ENCODE results near the gene TBC1D2B.
"Not testable (repeated sequence)": the region's sequence is repeated elsewhere in the genome, so short reads cannot be mapped to it uniquely, and the experiment has no call there.

Gene TBC1D2B

GRCh38 chr15:77977903-77978758 lies 99.4 kb downstream of the TBC1D2B start:
- not testable (repeated sequence) for DNase-seq; H3K4me3 Mint-ChIP-seq; ATAC-seq (replicated peaks); H3K9me3 Mint-ChIP-seq; H3K27ac Mint-ChIP-seq; H3K36me3 Mint-ChIP-seq; H3K27me3 Mint-ChIP-seq; H3K4me1 Mint-ChIP-seq

- not testable (repeated sequence) for DNase-seq; ATAC-seq (replicated peaks); H3K4me3 Mint-ChIP-seq; H3K36me3 Mint-ChIP-seq; H3K27me3 Mint-ChIP-seq; H3K4me1 Mint-ChIP-seq; H3K9me3 Mint-ChIP-seq; H3K27ac Mint-ChIP-seq
Observed at GRCh38 chr15:77976760-77977525, 100.6 kb downstream of the TBC1D2B start.

GRCh38 chr15:77976095-77976450 lies 101.4 kb downstream of the TBC1D2B start:
- H3K36me3 Mint-ChIP-seq; DNase-seq; H3K27me3 Mint-ChIP-seq; H3K9me3 Mint-ChIP-seq; ATAC-seq (replicated peaks); H3K4me1 Mint-ChIP-seq; H3K4me3 Mint-ChIP-seq; H3K27ac Mint-ChIP-seq: not testable (repeated sequence)

GRCh38 chr15:77975332-77976094 lies 102.0 kb downstream of the TBC1D2B start:
- Mint-ChIP-seq H3K4me3 (no peak overlapping the region), H3K9me3 (no peaks in the 10 kb centered on the region), H3K27ac (no peak overlapping the region), H3K4me1 (peaks cover 0 to 2% of the 10 kb centered on the region in 2 donors), H3K27me3 (peaks cover 0 to 3% of the 10 kb centered on the region in 2 donors), H3K36me3 (no peaks in the 10 kb centered on the region)
- DNase-seq (no peak), ATAC-seq (replicated peaks) (no peak)

- ATAC-seq (replicated peaks), result no peak
- Mint-ChIP-seq H3K27me3 (peaks cover 0 to 3% of the 10 kb centered on the region in 2 donors), H3K4me3 (no peak overlapping the region), H3K4me1 (peaks cover 0 to 2% of the 10 kb centered on the region in 2 donors), H3K27ac (no peak overlapping the region), H3K36me3 (no peaks in the 10 kb centered on the region), H3K9me3 (no peaks in the 10 kb centered on the region)
- no peak for DNase-seq
Observed at GRCh38 chr15:77974416-77975331, 102.8 kb downstream of the TBC1D2B start.

GRCh38 chr15:77974098-77974414 lies 103.5 kb downstream of the TBC1D2B start:
- Mint-ChIP-seq H3K36me3 (peaks cover 0 to 3% of the 10 kb centered on the region in 2 donors), H3K4me3 (no peak overlapping the region), H3K27ac (no peak overlapping the region), H3K27me3 (peaks cover 3 to 4% of the 10 kb centered on the region in 2 donors), H3K4me1 (peaks cover 0 to under 1% of the 10 kb centered on the region in 2 donors), H3K9me3 (no peaks in the 10 kb centered on the region)
- DNase-seq, result no peak
- no peak for ATAC-seq (replicated peaks)

- not testable (repeated sequence) for H3K27me3 Mint-ChIP-seq; ATAC-seq (replicated peaks); H3K4me3 Mint-ChIP-seq; H3K9me3 Mint-ChIP-seq; H3K4me1 Mint-ChIP-seq; H3K27ac Mint-ChIP-seq; H3K36me3 Mint-ChIP-seq; DNase-seq
Observed at GRCh38 chr15:77973273-77974097, 104.0 kb downstream of the TBC1D2B start.

GRCh38 chr15:77972706-77973105 lies 104.8 kb downstream of the TBC1D2B start:
- not testable (repeated sequence) for H3K4me1 Mint-ChIP-seq

GRCh38 chr15:77971875-77972274 lies 105.6 kb downstream of the TBC1D2B start:
- not testable (repeated sequence) for H3K9me3 Mint-ChIP-seq; H3K27me3 Mint-ChIP-seq; H3K27ac Mint-ChIP-seq; ATAC-seq (replicated peaks); H3K4me1 Mint-ChIP-seq; DNase-seq; H3K4me3 Mint-ChIP-seq; H3K36me3 Mint-ChIP-seq

More at GRCh38 chr15:77972706-77973105, 104.8 kb downstream of the TBC1D2B start:
- H3K27ac Mint-ChIP-seq; ATAC-seq (replicated peaks); H3K9me3 Mint-ChIP-seq; H3K36me3 Mint-ChIP-seq; H3K4me3 Mint-ChIP-seq; H3K27me3 Mint-ChIP-seq; DNase-seq: not testable (repeated sequence)

- H3K4me3 Mint-ChIP-seq; H3K27me3 Mint-ChIP-seq; ATAC-seq (replicated peaks); DNase-seq; H3K9me3 Mint-ChIP-seq; H3K4me1 Mint-ChIP-seq; H3K36me3 Mint-ChIP-seq; H3K27ac Mint-ChIP-seq: not testable (repeated sequence)
Observed at GRCh38 chr15:77970813-77971360, 106.6 kb downstream of the TBC1D2B start.

- Mint-ChIP-seq H3K4me3 (no peak overlapping the region), H3K4me1 (peaks cover 5 to 6% of the 10 kb centered on the region in 2 donors), H3K27me3 (peaks cover 3 to 6% of the 10 kb centered on the region in 2 donors), H3K9me3 (peaks cover 3 to 4% of the 10 kb centered on the region in 2 donors), H3K27ac (no peak overlapping the region), H3K36me3 (peaks cover 0 to 8% of the 10 kb centered on the region in 2 donors)
- DNase-seq (no peak), ATAC-seq (replicated peaks) (no peak)
Observed at GRCh38 chr15:77969055-77969454, 108.5 kb downstream of the TBC1D2B start.

GRCh38 chr15:77967798-77968197 lies 109.7 kb downstream of the TBC1D2B start:
- Mint-ChIP-seq H3K27ac (no peak overlapping the region), H3K36me3 (peaks cover 0 to 8% of the 10 kb centered on the region in 2 donors), H3K27me3 (peaks cover 7 to 10% of the 10 kb centered on the region in 2 donors), H3K9me3 (peaks cover 6 to 8% of the 10 kb centered on the region in 2 donors), H3K4me1 (peaks cover 8 to 10% of the 10 kb centered on the region in 2 donors), H3K4me3 (no peak overlapping the region)
- no peak for ATAC-seq (replicated peaks)
- DNase-seq, result no peak

- H3K4me1 Mint-ChIP-seq; H3K4me3 Mint-ChIP-seq; ATAC-seq (replicated peaks); H3K36me3 Mint-ChIP-seq; H3K9me3 Mint-ChIP-seq; DNase-seq; H3K27ac Mint-ChIP-seq: not testable (repeated sequence)
- peaks cover 7 to 11% of the 10 kb centered on the region in 2 donors for H3K27me3 Mint-ChIP-seq
Observed at GRCh38 chr15:77967235-77967615, 110.3 kb downstream of the TBC1D2B start.
